CD4-positive, alpha-beta T cell treated with Interleukin-15 for 4 hours (primary cell): ENCODE results near the gene AP2A1.
A peak's percentile ranks its signal among the peaks of the same experiment; 100 is the strongest.

Experiments
- DNase-seq: peaks from one replicate; pipeline ENCODE4 v3.0.0-alpha.2; 2020; ENCODE audit warnings: low spot score

The AP2A1 gene

DNA sequence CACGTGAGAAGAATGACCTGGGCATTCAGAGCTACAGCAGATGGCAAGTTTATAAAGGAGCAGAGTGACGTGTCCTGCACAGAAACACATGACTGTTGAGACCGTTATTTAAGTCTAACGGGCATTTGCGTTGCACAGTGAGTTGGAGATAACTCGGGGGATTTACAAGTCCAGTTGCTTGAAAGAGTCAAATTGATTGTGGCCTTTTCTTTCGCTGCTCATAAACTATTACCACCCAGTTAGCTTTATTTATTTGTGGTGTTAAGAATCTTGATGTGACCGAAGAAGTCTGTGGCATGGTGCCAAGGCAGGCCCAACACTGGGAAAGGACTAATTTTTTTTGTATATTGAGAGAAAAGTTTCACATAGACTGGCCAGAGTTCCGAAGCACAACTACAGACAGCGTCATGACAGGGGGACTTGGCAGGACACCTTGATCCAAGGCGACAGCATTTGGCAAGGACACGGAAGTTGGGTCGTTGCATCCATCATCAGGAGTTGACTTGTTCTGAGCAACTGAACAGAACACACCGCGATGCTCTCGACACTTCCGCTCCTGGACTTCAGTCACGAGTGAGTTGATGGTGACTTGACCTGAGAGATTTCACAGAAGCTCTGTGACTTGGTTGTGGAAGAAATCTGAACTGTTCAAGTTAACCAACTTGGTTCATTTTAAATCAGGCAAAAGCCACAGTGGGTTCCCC lies 72.2 kb downstream of the AP2A1 start:
- no peak for DNase-seq

DNA sequence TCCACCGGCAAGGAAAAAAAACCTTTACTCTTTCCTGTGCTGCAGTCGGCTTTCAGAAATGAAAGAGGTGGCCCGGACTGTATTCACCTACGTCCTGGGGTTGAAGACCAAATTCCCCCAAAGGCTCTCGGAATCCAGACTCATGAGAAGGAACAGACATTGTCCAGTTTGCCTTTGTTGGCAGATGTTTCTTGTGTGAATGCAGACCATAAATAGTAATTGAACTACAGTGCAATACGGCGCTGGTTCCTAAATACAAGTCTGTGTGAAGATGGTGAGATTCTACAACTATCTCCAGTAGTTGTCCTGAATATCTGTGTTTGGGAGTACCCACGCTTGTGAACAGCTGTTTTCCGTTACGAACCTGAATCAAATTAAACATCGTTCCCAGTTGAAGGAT lies 72.9 kb downstream of the AP2A1 start:
- DNase-seq, result no peak

DNA sequence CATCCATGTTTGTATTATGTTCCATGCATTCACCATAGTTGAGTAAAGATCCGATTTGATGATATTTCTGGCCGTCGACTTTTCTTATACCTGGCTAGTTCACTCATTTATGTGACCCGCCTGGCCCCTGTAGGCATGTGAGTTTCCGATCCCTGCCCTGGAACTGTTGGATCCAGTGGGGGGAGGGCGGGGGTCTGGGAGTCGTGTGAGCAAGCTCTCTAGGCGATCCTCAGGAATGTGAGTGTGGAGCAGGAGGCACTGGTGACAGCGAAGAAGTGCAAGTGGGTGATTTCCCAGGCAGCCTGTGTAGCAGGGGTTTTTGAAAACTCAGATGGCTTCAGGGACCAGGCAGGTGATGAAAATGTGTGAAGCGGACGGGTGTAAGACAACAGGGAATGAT lies 73.5 kb downstream of the AP2A1 start:
- no peak for DNase-seq

DNA sequence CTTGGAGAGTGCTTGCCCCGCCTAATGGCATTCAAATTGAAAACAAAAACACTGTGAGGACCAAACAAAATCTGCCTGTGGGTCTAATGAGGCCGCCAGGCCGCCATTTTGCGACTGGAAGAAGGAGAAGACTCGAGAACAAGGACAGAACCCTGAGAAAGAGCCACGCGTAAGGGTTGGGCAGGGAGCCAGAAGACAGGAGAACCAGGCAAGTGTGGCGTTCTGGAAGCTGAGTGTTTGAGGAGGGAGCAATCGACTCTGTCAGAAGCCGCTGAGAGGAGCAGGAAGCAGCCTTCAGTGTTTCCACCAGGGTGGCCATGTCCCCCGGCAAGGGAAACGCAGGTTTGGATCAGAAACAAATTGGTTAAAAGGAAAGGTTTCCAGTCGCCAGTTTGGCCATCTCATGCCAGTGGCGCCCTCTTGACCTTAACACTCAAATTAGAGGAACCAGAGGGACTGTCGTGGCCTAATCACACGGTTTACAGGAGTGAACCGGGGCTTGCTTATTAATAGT lies 74.0 kb downstream of the AP2A1 start:
- no peak for DNase-seq

DNA sequence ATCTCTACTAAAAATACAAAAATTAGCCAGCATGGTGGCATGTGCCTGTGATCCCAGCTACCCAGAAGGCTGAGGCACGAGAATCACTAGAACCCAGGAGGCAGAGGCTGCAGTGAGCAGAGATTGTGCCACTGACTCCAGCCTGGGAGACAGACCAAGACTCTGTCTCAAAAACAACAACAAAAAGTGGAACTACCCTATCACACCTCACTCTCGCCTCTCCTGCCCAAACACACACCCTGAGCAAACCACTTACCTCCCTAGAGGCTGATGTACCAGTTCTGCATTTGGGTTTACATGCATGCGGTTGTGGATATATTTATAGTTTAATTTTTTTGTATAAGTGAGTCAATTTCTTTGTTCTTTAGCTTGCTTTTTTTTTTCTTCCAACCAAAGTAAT lies 76.5 kb downstream of the AP2A1 start:
- DNase-seq, result no peak

DNA sequence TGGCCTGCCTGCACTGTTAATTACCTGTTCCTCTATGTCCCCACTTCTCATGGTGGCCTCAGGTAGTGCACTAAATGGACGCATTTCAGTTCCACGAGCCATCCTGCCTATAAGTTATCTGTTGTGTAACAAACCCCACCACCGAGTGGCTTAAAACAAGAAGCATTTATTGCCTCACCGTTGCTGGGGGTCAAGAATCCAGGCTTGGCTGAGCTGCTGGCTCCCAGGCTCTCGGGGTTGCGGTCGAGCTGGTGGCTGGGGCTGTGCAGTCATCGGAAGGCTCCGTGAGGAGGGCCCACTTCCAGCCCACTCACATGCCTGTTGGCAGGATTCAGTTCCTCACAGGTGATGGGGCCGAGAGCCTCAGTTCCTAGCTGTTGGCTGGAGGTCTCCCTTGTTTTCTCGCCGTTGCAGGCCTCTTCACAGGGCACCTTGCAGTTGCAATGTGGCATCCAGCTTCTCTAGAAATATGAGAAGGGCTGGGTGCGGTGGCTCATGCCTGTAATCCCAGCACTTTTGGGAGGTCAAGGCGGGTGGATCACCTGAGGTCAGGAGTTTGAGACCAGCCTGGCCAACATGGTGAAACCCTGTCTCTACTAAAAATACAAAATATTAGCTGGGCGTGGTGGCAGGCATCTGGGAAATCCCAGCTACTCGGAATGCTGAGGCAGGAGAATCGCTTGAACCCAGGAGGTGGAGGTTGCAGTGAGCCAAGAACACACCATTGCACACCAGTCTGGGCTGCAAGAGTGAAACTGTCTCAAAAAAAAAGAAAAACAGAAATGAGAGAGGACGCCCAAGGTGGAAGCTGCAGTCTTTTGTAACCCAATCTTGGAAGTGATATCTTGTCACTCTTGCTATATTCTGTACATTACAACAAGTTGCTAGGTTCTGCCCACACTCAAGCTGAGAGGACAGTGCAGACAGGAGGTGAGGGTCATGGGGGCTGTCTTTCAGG lies 77.6 kb downstream of the AP2A1 start:
- DNase-seq, result no peak

DNA sequence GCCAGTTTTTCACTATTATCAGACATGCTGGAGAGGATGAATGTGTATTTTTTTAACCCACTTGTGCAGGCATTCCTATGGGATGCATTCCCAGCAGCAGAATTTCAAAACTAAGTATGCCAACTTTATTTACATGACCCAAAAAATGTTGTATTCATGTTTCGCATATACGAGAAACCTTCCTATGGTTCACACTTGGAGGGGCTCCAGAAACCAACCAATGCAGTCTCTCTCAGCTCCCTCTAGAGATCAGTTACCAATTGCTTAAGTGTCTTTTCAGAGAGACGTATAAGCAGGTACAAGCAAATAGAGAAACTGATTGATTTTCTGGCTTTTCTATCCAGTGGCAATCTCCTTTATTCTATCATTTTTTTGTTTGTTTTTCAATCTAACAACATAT lies 78.6 kb downstream of the AP2A1 start:
- DNase-seq, result no peak

DNA sequence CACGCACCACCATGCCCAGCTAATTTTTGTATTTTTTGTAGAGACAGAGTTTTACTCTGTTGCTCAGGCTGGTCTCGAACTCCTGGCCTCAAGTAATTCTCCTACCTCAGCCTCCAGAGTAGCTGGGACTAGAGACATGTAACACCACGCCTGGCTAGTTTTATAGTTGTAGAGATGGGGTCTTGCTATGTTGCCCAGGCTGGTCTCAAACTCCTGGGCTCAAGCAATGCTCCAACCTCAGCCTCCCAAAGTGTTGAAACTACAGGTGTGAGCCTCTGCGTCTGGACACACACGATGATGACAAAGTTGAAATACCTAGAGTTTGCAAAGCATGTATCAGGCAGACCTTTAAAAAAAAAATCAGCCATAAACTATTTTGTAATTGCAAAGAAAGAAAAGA lies 79.6 kb downstream of the AP2A1 start:
- no peak for DNase-seq

DNA sequence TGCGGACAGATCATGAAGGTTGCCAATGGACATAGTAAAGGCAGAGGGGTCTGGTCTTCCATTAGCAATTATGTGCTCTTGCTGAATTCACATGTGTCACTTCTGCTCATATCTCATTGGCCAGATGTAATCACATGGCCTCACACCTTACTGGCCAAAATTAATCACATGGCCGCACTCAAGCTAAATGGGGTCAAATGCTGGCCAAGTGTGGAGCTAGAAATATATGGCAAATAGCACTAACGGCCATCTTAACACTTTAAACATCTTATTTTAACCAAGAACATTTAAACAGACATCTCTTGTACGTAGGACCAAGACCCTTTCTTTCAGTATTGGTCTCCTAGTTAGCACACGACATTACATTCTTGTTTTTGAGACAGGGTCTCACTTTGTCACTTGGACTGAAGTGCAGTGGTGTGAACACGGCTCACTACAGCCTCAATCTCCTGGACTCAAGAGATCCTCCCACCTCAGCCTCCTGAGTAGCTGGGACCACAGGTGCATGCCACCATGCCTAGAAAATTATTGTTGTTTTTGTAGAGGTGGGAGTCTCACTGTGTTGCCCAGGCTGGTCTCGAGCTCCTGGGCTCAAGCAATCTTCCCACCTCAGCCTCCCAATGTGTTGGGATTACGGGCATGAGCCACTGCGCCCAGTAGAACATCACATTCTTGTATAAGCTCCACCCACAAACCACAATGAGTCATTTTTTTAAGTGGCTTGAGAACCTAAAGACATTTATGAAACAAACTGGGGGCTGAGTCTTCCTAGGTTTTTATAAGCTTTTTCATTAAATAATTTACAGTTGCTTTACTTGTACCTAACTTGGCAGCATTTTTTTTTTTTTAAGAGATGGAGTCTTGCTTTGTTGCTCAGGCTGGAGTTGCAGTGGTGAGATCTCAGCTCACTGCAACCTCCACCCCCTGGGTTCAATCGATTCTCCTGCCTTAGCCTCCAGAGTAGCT lies 81.2 kb downstream of the AP2A1 start:
- DNase-seq, result peak; percentile 54

DNA sequence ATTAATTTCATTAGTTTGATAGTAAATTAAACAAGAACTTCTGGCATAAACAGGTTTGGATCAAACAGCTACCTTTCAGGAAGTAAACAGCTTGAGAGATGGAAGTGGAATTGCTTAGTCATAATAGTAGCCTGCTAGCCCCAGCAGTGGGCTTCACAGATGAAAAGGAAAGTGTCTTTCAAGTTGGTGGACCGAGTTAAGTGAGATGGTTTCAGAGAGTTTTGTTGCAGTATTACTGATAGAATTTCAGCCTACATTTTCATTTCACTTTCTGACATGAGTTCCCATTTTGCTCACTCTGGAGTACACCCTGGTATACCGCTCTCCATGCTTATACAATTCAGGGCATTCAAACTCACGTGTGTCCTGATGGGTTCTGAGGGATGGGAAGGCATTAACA lies 82.1 kb downstream of the AP2A1 start:
- DNase-seq, result no peak

DNA sequence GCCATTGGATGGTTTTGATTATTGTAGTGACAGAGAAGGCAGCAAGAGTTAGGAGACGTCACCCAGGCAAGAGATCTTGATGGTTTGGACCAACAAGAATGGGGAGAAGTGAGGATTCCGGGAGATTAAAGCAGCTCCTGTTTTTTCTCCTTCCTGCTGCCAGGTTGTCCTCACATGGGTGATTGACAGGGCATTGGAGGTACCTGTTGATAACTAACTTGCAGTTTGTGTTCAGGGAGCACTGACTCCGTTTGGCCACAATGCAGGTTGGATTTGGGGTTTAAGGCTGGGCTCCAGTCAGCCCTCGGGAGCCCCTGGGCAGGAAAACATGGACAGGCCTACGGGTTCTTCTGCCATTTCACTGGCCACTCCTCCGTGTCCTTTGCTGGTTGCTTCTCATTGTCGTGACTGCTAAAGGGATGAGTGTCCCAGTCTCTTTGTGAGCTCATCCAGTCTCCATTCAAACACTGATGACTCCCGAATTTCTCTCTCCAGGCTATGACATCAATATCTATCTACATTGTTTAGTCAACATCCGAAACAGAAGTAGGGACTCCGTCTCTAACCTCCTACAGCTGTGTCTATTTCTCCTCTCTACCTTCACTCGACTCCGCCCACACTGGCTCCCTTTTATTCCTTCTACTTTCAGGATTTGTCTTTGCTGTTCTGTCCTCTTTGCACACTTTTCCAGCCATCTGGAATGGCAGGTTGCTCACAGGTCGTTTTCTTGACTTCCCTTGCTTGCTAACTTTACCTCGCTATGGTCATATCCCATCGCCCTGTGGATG lies 82.8 kb downstream of the AP2A1 start:
- DNase-seq, result no peak

DNA sequence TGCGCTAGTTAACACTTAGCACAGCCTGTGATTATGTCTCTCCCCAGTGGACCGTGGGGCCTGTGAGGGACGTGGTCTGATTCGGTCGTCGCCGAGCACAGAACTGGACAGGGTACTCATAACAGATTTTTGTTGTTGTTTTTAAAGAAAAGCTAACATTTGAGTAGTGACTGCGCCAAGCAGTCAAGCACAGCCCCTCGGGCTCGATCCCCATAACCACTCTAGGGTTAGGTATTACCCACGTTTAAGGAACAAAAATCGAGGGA lies 83.4 kb downstream of the AP2A1 start:
- DNase-seq, result no peak

DNA sequence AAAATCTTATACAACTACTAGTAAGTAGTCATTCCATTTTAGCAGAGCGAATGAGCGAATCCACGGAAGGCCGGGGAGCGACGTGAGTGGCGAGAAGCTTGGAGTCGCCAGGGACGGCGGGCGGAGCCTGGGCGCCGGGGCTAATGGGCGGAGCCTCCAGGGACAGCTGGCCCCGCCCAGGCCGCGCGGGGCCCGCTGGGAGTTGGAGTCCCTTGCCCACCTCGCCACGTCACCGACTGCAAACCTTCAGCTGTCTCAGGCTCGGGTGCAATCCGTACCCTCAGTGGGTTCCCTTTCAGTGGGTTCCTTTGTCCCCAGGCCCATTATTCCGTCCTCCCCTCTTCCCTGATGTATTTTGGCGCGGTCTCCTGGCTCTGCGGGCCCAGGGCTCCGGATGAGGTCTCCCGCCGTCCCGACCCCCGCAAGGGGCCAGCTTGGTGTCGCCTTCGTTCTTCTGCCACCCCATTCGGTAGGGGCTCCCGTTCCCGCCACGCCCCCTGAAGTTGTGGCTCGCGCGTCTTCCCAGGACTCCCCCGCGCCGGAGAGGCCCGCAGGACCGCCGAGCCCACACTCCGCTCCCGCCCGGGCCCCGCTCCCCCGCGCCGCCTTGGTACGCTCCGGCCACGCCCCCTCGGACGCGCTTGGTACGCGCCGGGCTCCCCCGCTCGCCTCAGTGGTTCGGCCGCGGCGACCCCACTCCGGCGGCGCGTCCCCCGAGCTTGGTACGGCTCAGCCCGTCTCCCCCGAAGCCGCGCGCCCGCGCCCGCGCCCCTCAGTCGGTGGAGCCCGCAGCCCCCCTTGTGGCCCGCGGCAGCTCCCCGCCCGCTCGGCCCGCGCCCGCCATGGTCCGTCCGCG lies 83.9 kb downstream of the AP2A1 start, which contains the start of gene PTOV1:
Gene PTOV1, plus strand, starts transcription at position 673 of the 856 bp plus-strand sequence.
- DNase-seq, result peak; percentile 88

DNA sequence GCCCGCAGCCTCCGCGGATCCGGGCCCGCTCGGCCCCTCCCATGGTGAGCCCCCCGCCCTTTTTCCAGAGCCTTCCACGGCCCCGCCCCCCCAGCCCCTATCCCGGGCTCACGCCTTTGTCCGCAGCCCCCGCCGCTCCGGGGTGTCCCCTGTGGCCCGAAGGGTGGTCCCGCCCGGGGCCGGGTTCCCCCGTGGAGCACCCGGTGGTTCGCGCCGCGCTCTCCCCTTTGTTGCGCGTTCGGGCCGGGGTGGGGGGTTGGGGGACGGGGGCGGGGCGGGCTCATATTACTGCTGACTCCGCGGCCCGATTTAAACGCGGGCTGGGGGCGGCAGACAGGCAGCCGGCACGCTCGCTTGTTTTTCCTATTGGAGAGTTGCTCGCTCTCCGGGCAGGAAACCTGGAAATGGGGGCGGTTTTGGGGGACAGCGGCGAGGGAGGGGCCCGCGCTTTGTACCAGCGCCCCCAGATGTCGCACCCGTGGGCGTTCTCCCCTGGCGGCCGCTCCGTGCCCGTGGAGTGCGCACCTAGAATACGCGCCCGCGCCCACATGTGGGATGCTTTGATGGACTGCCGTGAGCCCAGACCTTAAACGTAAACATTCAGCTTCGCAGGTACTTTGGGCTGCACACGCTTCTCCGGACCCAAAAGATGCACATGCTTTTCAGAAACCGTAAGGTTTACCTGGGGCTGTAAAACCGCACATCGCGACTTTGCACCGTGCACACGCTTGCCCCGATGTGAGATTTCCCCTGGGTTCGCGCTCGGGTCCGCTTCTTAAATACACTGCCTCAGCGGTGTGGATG lies 84.9 kb downstream of the AP2A1 start:
- no peak for DNase-seq

DNA sequence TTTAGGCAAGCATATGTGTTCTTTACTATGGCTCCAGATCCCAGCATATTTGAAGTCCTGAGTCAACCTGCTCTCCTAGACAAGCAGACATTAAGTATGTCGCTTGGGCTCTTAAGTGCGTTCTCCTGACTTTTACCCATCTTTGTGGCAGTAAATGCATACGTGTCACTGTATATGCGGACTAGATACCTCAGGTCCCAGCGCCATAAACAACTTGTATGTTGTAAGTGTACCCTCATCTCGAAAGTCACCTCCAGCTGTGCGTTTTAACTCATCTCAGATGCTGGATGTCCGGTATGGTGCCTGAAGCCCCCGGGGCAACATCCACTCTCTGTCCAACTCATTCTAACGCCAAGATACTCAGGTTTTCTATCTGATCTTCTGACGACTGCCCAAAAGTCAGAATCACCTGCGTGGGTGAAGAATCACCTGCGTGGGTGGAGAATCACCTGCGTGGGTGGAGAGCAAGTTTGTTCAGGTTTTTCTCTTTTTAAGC lies 85.9 kb downstream of the AP2A1 start:
- no peak for DNase-seq

DNA sequence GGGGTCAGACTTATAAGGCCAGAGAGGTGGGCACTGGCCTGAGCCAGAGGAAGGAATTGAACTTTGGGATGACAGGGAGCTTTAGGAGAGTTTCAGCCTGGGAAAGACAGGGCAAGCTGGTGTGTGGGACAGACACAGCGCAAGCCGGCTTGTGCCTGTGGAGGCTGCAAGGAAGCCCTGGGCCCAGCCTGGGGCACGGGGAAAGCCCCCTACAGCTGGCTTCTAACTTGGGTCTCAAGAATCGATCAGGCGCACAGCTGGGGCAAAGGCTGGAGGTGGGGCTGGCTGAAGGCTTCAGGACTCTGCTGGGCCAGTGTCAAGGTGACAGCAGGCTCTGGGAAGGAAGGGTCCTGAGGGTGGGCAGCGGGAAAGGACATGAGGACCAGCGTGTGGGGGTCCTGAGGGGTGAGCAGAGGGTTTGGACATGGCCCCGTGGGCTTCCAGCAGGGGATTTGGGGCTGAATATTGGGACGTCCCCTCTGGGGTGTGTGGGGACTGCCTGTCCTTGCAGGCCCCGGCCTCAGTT lies 87.1 kb downstream of the AP2A1 start:
- DNase-seq, result no peak

DNA sequence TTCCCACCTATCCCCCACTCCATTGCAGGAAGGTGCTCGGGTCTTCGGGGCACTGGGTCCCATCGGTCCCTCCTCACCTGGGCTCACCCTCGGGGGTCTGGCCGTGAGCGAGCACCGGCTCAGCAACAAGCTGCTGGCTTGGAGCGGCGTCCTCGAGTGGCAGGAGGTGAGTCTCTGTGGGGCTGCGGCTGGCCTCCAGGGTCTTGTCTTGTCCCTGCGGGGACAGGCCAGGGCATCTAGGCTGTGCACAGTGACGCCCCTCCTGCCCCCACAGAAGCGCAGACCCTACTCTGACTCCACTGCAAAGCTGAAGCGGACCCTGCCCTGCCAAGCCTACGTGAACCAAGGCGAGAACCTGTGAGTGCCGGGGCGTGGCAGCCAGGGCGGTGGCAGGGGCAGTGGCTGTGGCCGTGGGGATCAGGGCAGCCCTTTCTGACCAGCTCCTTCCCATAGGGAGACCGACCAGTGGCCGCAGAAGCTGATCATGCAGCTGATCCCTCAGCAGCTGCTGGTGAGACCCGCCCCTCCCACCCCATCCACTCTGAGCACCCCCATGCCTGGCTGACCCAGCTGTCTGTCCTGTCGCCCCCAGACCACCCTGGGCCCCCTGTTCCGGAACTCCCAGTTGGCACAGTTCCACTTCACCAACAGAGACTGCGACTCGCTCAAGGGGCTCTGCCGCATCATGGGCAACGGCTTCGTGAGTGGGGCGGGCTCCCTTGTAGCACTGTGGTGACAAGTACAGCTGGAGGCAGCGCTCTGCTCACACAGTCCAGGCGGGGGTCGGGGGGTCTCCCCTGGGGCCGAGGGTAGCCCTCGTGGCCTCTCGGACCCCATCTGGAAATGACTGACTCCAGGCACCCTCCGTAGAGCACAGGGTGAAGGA lies 87.8 kb downstream of the AP2A1 start:
- DNase-seq, result no peak

DNA sequence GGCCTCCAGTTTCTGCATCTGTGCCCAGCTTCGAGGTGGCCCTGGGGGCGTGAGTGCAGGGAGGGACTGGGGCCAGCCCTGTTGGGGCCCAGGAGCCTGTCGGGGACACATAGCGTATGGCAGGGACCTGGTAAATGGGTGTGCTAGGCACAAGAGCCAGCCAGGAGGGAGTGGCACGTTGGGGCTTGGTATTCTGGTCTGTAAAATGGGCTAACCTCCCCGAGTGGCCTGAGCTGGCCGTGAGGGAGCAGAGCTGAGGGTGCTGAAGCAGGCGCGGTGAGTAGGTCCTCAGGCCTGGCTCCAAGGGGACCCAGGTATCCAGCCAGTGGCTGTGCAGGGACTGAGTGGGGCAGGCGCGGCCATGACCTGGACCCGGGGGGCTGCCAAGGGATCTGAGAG lies 88.5 kb downstream of the AP2A1 start:
- no peak for DNase-seq
